Measurements from ENCODE around the gene ERICH2. TPM values are rescaled to one million over a fixed set of nuclear protein-coding genes. Genes with fewer than 3 reads are reported as not detected.

Gene ERICH2
- total RNA-seq, 4 donors from 2014 or later = 1.7 TPM; not detected in 3

DNA sequence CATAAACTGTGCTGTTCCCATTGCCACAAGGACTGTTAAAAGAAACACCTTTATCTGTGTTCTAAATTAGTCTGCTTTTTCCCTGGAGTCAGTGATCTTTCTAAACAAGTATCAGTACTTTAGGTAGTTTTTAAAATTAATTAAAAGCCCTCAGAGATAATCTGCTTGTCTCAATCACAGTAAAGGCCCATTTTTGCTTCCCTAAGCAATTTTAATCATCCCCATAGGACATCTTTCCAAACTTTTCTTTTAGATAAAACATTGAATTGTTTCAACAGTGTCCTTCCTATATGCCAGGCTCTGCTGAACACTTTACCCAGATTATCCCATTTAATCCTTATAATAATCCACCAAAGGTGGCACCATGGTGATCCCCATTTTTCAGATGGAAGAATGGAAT lies 3.9 kb downstream of the ERICH2 start:
- Histone ChIP-seq H3K27ac (replicated peaks in 1 of 4) (no peak overlapping the region), H3K27me3 (no peaks in the 10 kb centered on the region), H3K9me3 (no peaks in the 10 kb centered on the region), H3K36me3 (no peaks in the 10 kb centered on the region), H3K4me1 (peaks cover 6 to 19% (median 16%) of the 10 kb centered on the region in 4 donors), H3K4me3 (no peak overlapping the region)
- intact Hi-C loops (cut with DNase I) = loop anchor here (5.0 kb wide), 1 partner anchor 38 kb away; no protein-coding TSS in a partner anchor
- no peak for DNase-seq (ENCODE audit: extremely low spot score)
- TF ChIP-seq POLR2A (IDR thresholded peaks at IDR 0.05; ENCODE audit: low read depth) = no peak
- TF ChIP-seq POLR2AphosphoS5 (IDR thresholded peaks at IDR 0.05) = no peak
- TF ChIP-seq, protein P1, sequence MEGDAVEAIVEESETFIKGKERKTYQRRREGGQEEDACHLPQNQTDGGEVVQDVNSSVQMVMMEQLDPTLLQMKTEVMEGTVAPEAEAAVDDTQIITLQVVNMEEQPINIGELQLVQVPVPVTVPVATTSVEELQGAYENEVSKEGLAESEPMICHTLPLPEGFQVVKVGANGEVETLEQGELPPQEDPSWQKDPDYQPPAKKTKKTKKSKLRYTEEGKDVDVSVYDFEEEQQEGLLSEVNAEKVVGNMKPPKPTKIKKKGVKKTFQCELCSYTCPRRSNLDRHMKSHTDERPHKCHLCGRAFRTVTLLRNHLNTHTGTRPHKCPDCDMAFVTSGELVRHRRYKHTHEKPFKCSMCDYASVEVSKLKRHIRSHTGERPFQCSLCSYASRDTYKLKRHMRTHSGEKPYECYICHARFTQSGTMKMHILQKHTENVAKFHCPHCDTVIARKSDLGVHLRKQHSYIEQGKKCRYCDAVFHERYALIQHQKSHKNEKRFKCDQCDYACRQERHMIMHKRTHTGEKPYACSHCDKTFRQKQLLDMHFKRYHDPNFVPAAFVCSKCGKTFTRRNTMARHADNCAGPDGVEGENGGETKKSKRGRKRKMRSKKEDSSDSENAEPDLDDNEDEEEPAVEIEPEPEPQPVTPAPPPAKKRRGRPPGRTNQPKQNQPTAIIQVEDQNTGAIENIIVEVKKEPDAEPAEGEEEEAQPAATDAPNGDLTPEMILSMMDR (IDR thresholded peaks at IDR 0.05) = no peak
- no peak for TF ChIP-seq EP300 (IDR thresholded peaks at IDR 0.05)

- no peaks in the 10 kb centered on the region for H3K4me1 ChIP-seq
- DNase-seq (ENCODE audit: extremely low spot score) = no peak
- no peak overlapping the region for H3K4me3 ChIP-seq
- TF ChIP-seq, protein P1 (IDR thresholded peaks at IDR 0.05) = no peak
- no peak for TF ChIP-seq EP300 (IDR thresholded peaks at IDR 0.05)
- no peak for TF ChIP-seq POLR2AphosphoS5 (IDR thresholded peaks at IDR 0.05)
- TF ChIP-seq POLR2A (IDR thresholded peaks at IDR 0.05; ENCODE audit: low read depth) = no peak
- H3K9me3 ChIP-seq = no peaks in the 10 kb centered on the region
- no peaks in the 10 kb centered on the region for H3K36me3 ChIP-seq
- WGBS = 35% methylated on average over 2 of the region's 2 CpGs
- intact Hi-C loops (cut with DNase I) = no loop called here
- H3K27ac ChIP-seq (replicated peaks in 1 of 4) = no peak overlapping the region
- no peaks in the 10 kb centered on the region for H3K27me3 ChIP-seq
Observed at GRCh38 chr2:170778900-170779299, 8.7 kb downstream of the ERICH2 start.

DNA sequence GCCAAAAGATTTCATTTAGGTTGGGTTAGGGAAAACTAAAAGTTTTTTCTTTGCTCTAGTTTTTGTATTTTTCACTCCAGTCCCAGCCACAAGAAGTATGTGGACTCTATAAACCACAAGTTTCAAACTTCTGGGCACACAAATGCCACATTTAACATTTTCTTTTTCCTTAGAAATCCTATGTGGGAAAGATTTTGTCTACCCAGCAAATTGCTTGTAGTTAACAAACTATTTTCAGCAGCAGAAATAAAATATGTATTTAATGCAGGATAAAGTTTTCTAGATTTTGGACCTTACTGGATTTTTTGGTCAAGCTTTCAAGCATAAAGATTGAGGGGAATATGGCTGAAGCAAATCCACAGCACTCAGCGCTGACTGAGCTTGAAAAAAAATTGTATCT lies 9.1 kb downstream of the ERICH2 start:
- H3K4me1 ChIP-seq = no peaks in the 10 kb centered on the region
- H3K9me3 ChIP-seq = no peaks in the 10 kb centered on the region
- no peak for DNase-seq (ENCODE audit: extremely low spot score)
- H3K27me3 ChIP-seq = no peaks in the 10 kb centered on the region
- H3K4me3 ChIP-seq = no peak overlapping the region
- 86% methylated on average over 1 of the region's 1 CpG for WGBS
- intact Hi-C loops (cut with DNase I) = no loop called here
- no peaks in the 10 kb centered on the region for H3K36me3 ChIP-seq
- no peak overlapping the region for H3K27ac ChIP-seq (replicated peaks in 1 of 4)
- TF ChIP-seq, protein P1 (IDR thresholded peaks at IDR 0.05) = no peak
- TF ChIP-seq POLR2AphosphoS5 (IDR thresholded peaks at IDR 0.05) = no peak
- TF ChIP-seq POLR2A (IDR thresholded peaks at IDR 0.05; ENCODE audit: low read depth) = no peak

GRCh38 chr2:170782673-170783072 lies 12.5 kb downstream of the ERICH2 start:
- intact Hi-C loops (cut with DNase I) = no loop called here
- DNase-seq (ENCODE audit: extremely low spot score) = no peak
- H3K27me3 ChIP-seq = no peaks in the 10 kb centered on the region
- TF ChIP-seq POLR2AphosphoS5 (IDR thresholded peaks at IDR 0.05) = no peak
- no peak for TF ChIP-seq EP300 (IDR thresholded peaks at IDR 0.05)
- no peak for TF ChIP-seq POLR2A (IDR thresholded peaks at IDR 0.05; ENCODE audit: low read depth)
- TF ChIP-seq, protein P1 (IDR thresholded peaks at IDR 0.05) = no peak
- no peaks in the 10 kb centered on the region for H3K4me1 ChIP-seq
- H3K36me3 ChIP-seq = no peaks in the 10 kb centered on the region
- no peak overlapping the region for H3K4me3 ChIP-seq
- H3K27ac ChIP-seq (replicated peaks in 1 of 4) = no peak overlapping the region
- 86% methylated on average over 2 of the region's 2 CpGs for WGBS
- H3K9me3 ChIP-seq = no peaks in the 10 kb centered on the region

GRCh38 chr2:170783549-170783948 lies 13.4 kb downstream of the ERICH2 start:
- TF ChIP-seq POLR2A (IDR thresholded peaks at IDR 0.05; ENCODE audit: low read depth) (no peak), POLR2AphosphoS5 (IDR thresholded peaks at IDR 0.05) (no peak), EP300 (IDR thresholded peaks at IDR 0.05) (no peak)
- TF ChIP-seq, protein P1 (IDR thresholded peaks at IDR 0.05) = no peak
- Histone ChIP-seq H3K36me3 (no peaks in the 10 kb centered on the region), H3K9me3 (no peaks in the 10 kb centered on the region), H3K4me1 (no peaks in the 10 kb centered on the region), H3K27ac (replicated peaks in 1 of 4) (no peak overlapping the region), H3K27me3 (no peaks in the 10 kb centered on the region), H3K4me3 (no peak overlapping the region)
- intact Hi-C loops (cut with DNase I) = no loop called here
- no peak for DNase-seq (ENCODE audit: extremely low spot score)
- 90% methylated on average over 1 of the region's 1 CpG for WGBS

Data from esophagus muscularis mucosa (tissue), 4 donors.